Suppressor macrophage treated with lipopolysaccharide for 1 hour (primary cell): Measurements from ENCODE around the gene C13orf46.
A peak's percentile ranks its signal among the peaks of the same experiment; 100 is the strongest.
"Not testable (repeated sequence)": the region's sequence is repeated elsewhere in the genome, so short reads cannot be mapped to it uniquely, and the experiment has no call there.

Source experiments
- DNase-seq, 3 donors: peaks; one replicate each; pipeline ENCODE4 v3.0.0-alpha.2; 2020 to 2022

The C13orf46 gene

DNA sequence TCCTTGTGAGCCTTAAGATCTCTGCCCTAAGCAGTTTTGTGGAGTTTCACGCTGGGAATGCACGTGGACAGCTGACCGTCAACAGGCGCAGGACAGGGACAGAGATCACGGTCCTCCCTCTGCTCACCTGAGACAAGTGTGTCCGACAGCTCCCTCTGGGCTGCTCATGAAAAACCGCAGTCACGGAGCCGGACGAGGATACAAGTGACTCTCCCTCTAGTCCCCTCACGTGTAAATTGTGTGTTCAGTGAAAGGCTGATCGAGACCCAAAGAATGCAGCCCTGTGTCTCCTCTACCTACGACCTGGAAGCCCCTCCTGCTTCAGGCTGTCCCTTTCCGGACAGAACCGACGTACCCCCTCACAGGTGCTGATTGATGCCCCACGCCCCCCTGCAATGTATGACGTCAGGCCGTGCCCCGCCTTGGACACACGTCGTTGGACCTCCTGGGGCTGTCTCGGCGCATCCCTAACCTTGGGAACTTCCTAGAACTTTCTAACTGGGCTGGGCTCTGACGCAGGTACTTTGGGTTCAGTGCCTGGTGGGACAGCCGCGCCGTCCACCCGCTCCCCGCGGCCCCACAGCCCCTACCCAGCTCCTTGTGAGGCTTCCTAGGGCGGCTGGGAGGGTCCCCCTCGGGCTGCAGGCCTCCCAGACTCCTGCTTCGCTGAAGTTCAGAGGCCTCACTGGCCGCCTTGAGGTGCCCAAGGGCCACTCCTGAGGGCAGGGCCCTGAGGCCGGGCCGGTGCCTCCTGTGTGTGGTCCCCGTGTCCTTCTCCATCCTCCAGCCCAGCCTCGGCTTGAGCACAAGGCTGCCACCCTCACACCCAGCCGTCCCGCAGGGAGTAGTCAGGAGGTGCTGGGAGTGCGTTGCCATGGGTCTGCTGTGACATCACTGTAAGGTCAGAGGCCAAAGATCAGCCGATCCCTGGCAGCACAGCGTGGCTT, at the start of gene C13orf46:
Gene C13orf46 (minus strand): TSS at position 859 of the 947 bp plus-strand sequence. CDS start 79 bp downstream, at position 780.
- no peak for DNase-seq

DNA sequence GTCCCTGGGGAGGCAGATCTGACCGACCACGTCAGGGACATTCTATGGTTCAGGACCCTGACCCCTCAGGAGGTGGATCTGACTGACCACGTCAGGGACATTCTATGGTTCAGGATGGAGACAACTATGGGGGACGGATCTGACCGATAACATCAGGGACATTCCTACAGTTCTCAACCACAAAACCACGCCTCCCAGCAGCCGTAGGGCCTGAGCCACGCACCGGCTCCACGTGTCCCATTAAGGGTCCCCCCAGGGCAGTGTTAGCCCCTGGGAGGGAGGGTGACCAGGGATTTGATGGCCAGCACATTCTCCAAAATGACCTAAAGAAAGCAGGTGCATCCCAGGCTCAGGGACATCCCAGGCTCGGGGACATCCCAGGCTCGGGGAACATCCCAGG, 49.0 kb upstream of the C13orf46 start:
- DNase-seq = no peak

DNA sequence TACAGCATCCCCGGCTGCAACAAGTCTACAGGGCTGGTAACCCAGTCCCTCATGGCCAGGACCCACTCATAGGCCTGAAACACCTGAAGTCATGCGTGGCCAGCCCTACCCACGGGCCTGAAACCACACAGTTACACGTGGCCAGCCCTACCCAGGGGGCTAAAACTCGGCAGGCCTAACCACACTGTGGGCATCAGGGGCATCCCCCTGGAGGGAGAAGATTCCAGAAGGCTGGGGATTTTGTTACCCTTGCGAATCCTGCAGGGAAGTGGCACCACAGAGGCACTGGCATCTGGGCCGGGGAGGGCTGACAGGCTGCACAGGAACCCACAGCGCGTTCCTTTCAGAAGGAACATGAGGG, 48.4 kb upstream of the C13orf46 start:
- no peak for DNase-seq

DNA sequence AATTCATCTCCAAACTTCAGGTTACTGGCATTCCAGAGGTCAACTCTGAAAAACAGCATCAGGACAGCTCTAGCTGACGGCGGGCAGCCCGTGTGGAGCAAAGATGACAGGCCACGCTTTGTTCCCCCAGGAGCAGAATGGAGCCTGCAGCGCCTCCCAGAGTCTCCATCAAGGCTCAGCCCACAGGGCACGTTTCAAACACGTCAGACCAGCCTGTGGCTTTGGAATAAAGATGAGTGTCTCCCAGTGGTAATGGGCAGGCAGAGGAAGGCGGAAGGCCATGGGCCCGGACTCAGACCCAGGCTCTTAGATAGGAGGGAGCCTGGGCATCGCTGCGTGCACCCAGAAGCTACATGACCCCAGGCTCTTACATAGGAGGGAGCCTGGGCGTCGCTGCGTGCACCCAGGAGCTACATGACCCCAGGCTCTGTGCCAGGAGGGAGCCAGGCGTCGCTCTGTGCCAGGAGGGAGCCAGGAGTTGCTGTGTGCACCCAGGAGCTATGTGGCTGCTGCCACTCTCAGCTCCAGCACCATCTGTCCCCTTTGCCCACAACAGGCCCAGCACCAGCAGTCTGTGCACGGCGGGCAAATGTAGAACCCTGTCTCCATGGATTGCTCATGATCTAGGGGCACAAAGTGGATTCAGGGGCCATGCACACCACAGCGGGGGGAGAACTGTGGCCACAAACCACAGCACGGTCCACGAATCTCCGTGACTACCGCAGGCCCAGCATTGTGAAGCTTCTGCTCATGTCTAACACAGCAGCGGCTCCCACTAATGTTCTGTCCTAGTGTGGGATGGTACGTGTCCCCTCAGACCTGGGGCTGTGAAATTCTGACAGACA, 47.8 kb upstream of the C13orf46 start:
- DNase-seq = no peak

DNA sequence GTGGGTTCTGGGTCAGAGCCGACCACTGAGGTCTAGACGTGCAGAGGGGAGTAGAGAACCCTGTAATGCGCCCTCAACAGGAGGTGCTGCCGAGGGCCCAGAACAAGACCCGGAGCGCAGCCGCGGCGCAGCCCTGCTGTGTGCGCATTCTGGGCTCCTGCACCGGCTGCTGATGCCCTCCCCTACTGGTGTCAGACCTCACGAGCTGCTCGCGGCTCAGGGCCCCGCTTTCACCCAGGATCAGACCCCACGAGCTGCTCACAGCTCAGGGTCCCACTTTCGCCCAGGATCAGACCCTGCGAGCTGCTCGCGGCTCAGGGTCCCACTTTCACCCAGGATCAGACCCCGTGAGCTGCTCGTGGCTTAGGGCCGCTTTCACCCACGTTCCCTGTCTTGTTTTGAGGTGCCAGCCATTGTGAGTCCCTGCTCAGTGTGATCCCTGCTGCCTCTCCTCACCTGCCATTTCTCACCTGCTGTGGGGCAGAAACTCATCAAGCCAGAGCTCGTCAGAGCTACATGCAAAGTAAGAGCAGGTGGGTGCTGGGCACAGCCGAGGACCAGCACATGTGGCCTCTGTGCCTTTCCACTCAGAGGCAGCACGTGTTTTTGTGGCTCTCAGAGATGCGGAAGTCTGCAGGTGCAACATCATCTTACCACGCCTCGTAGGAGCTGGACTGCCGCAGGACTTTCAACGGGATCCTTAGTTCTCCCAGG, 47.0 kb upstream of the C13orf46 start:
- DNase-seq = no peak

DNA sequence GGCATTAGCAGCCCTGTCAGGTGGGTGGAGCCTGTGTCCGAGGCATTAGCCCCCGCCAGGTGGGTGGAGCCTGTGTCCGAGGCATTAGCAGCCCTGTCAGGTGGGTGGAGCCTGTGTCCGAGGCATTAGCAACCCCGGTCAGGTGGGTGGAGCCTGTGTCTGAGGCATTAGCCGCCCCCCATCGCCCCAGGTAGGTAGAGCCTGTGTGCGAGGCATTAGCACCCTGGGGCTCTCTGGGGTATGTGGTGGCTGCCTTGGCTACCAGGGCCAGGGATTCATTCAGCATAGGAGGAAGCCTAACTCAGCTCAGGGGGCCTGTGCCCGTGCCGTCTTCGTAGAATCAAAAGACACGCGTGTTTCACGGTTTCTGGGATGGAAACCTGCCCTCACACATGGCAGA, 46.3 kb upstream of the C13orf46 start:
- DNase-seq = not testable (repeated sequence)

DNA sequence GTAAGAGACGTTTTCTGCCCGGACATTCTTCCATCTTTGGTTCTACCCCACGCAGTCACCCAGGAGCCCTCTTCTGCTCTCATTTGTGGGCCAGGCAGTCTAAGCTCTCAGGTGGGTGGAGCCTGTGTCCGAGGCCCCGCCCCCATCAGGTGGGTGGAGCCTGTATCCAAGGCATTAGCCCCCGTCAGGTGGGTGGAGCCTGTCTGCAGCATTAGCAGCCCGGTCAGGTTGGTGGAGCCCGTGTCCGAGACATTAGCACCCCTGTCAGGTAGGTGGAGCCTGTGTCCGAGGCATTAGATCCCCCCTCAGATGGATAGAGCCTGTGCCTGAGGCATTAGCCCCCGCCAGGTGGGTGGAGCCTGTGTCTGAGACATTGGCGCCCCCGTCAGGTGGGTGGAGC, 45.5 kb upstream of the C13orf46 start:
- peak; percentile 26 to 47 (median 30) for DNase-seq

DNA sequence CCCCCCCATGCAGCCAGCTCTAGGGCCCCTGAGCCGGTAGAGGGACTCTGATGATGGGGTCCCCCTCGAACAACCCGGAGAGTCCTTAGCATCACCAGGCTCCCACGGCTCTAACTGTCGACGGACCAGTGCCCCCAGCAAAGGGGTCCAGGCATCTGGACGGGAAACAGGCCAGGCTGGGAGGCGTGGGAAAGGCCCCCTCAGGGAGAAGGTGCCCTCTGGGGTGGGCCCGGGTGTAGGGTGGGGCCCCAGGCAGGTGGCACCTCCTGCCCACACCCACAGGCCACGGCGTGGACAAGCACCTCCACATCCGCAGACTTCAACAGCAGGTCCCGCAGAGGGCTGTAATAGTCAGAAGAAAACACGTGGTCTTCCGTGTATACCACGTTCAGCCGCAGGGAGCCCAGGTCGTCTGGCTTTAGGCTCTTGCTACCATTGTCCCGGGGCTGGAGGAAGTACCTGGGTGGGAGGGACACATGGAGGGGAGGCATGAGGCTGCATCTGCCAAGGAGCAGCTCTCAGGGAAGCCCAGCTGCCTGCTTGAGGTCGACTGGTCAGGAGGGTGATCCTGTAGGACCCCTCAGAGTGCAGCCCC, 44.7 kb upstream of the C13orf46 start:
- no peak for DNase-seq

DNA sequence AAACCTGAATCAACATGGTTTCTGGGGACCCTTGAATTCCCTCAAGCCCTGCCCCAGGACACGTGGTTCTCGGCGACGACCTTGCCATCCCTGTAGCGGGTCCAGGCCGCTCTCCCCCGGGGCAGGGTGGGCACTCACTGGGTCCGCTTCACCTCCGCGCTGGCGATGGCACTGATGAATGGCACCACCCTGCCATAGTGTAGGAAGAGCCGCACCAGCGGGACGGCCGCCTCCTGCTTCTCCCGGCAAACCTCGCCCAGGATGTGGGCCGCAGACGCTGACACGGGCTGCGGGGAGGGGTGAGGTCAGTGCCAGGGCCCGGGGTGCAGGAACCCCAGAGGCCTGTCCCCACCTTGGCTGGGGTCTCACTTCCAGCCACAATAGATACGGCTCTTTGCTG, 44.1 kb upstream of the C13orf46 start:
- DNase-seq = no peak

DNA sequence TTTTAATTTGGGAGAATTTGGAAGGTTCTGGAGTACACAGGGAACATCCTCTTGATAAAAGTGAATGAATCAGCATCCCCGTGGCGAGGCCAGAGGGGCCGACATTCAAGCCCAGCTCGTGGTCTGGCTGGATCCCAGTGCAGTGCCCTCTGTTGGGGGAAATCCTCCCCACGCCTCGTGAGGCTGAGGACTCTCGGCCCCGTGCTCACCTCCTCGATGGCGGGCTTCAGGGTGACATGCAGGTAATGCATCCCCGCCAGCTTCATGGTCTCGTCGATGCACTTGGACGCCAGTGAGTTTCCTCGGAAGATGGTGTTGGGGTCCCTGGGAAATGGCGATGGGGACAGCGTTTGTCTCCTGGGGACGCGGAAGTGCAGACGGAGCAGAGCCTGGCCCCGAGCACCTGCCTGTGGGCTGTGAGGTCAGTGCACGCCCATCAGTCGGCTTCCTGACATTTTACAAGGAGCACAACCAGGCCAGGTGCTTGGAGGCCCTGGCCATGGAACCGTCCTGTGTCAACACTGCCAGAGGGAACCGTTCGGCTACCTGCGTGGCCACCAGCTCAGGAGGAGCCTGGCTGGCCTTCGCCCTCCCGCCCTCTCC, 43.3 kb upstream of the C13orf46 start:
- DNase-seq = no peak

DNA sequence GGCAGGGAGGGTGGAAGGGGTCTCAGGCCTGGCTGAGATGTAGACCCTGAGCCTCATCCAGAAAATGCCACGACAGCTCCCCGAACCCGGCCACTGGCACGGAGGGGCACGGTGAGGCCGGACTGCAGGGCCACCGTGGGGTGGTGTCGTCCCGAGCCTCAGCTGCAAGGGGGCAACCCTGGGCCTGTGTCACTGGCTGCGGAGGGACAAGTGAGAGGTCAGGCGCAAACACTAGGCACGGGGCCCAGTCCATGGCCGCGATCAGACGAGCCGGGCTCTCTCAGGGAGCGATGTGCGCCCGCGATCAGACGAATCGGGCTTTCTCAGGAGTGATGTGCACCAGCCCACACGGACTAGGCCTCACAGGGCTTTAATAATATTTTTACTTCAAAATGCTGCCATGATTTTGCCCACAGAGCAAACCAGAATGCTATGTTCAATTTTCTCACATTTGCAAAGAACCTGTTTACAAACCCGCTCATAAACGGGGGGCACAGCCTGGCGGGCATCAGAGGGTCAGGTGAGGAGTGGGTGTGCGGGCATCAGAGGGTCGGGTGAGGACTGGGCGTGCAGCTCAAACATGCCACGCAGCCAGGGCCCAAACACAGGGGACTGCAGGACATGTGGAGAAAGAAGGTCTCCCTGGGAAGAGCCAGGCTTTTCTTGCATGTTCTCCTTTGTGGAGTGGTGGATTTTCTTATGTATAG, 42.6 kb upstream of the C13orf46 start:
- DNase-seq = no peak

DNA sequence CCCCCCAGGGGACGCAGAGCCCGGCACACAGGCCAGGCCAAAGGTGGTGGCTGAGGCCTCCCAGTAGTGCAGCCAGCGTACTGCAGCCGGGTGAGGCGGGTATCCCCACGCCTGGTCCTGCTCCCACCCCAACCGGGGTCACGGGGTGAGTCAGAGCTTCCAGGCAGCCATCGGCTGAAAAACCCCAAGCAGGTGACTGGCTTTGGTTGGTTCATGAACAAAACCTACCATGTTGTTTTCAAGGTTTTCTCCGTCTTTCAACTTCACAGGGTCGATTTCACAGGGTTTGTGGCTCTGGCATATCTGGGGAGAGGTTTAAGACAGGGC, 42.1 kb upstream of the C13orf46 start:
- no peak for DNase-seq

DNA sequence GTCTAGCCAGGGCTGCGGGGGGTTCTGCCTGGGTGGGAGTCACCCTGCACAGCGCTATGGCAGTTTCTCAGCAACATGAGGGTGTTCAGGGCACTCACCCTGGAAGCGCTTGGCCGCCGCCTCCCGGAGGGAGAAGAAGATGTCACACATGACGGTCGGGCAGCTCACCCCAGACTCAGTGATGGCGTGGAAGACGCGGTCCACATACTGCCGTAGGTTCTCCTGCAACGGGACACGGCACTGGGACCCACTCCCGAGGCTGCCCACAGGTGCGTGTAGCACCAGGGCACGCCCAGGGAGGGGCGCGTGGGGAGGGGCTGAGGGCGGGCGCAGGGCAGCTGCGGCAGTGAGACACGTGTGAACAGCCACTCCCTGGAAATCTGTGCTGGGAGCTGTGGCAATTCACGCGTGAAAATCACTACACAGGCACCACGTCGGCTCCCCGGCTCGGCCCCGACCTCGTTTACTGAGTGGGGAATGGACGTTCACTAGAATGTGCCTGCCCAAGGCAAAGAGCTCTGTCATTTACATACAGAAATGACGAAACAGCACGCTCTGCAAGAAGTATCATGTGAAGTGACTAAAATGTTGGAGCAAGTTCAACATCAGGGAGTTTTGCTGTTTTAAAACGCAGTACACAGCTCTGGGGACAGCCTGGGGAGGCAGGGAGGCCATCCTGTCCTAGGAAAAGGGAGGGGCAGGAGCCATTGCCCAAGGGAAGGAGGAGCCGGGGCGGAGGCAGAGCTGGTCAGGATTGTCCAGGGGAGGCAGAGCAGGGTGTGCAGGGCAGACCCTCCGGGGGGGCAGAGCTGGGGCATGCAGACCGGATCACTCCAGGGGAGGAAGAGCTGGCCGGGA, 41.5 kb upstream of the C13orf46 start:
- DNase-seq = no peak

DNA sequence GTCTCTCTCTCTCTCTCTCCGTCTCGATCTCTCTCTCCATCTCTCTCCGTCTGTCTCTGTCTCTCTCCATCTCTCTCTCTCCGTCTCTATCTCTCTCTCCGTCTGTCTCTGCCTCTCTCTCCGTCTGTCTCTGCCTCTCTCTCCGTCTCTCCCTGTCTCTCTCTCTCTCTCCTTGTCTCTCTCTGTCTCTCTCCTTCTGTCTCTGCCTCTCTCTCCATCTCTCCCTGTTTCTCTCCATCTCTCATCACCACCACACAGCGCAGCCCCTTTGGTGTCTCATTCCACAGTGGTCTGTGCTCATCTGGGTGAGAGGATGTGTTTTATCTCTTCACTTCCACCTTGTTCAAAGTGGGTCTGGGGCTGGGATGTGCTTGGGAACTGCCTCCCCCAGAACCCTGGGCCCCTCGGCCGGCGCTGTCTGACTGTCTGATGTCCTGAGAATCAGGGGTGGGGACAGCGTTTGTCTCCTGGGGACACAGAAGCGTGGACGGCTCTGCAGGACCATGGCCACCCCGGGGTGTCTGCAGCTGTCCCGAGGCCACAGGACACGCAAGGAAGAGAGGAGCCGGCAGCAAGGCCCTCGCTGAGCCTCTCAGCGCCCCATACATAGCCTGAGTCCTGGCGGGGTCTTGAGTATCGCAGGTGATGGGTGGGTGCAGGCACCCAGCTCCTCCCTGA, 40.2 kb upstream of the C13orf46 start:
- DNase-seq = no peak

DNA sequence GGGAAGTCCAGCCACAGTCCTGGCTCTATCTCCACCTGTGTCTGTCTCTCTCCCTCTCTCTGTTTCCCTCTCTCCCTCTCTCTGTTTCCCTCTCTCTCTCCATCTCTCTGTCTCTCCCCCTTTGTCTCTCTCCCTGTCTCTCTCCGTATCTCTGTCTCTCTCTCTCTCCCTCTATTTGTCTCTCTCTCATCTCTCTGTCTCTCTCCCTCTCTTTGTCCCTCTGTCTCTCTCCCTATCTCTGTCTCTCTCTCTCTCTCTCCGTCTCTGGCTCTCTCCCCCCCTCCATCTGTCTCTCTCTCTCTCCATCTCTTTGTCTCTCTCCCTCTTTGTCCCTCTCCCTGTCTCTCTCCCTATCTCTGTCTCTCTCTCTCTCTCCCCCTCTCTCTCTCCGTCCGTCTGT, 39.5 kb upstream of the C13orf46 start:
- DNase-seq = no peak

DNA sequence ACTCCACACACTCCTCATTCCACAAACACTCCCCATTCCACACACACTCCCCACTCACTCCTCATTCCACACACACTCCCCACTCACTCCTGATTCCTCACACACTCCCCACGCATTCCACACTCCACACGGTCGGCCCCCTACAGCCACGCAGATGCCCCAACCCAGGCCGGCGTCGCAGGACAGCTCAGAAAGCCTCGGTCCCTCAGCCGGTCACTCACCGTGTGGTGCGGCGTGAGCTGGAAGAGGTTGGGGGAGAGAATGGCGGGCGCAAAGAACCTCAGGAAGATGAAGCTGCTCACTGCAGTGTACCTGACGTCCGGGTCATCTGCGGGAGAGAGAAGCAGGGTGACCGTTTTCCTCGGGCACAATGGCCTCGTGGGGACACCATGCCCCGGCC, 39.0 kb upstream of the C13orf46 start:
- DNase-seq = no peak

DNA sequence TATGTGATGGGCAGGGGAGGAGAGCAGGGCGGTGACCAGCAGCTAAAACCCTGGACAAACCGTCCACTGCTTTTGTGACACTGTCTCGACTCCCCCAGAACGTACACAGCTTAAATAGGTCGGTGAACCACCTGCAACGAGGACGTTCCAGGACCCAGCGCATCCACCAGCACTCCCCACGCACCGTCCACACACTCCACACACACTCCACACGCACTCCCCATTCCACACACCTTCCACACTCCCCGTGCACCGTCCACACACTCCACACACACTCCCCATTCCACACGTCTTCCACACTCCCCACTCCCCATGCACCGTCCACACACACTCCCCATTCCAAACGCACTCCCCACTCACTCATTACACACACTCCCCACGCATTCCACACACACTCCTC, 38.3 kb upstream of the C13orf46 start:
- DNase-seq = no peak

DNA sequence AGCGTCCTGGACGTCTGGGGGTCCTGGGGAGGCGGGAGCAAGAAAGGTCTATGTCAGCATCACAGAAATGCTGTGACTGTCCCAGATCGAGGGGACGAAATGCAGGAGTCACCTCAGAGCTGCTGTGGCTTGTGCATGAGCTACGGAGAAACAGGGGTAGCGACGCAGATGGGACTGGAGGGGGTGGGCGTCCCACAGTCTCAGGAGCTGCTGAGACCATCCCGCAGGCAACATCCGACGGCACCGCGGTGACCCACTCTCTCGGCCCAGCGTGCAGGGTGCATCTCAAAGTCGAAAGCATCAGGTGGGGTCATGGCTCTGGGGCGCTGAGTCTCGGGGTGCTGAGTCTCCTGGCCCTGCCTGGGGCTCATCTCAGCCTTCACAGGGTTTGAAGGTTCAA, 37.4 kb upstream of the C13orf46 start:
- no peak for DNase-seq

DNA sequence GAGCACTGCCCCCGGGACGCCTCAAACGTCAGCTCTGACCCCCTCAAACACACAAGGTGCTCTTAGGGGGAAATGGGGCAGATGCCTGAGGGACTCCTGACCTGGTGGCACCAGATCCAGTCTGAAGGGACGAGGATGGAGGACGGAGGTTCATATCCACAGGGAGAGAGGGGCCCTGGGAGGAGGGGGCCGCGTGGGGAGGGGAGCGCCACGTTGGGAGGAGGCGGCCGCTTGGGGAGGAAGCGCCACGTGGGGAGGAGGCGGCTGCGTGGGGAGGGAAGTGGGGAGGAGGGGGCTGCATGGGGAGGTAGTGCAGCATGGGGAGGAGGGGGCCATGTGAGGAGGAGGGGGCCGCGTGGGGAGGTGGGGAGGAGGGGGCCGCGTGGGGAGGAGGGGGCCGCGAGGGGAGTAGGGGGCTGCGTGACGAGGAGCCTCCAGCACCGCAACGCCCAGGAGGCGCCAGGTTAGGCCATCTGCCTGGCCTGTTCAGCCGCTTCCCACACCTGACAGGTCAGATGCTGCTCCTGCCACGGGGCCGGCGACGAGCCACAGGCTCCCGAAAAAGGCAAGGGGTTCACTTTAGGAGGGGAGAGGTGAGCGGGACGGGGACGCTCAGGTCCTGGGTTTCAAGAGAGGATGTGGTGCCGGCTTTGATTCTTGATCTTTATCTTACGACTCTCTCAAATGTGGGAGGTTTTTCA, 36.7 kb upstream of the C13orf46 start:
- DNase-seq = no peak
